Measurements from ENCODE around the gene BTN1A1. TPM values are rescaled to one million over a fixed set of nuclear protein-coding genes. Genes with fewer than 3 reads are reported as not detected.

Gene BTN1A1
- total and polyA plus RNA-seq, 9 of the 15 experiments (the other 6 are each of a cell fraction or from before 2014, with no cell fraction given), result 0.01 to 0.15 (median 0.06) TPM; not detected in 4

GRCh38 chr6:26554697-26555504, 54.8 kb downstream of the BTN1A1 start (continued):
- TF ChIP-seq, protein P1, sequence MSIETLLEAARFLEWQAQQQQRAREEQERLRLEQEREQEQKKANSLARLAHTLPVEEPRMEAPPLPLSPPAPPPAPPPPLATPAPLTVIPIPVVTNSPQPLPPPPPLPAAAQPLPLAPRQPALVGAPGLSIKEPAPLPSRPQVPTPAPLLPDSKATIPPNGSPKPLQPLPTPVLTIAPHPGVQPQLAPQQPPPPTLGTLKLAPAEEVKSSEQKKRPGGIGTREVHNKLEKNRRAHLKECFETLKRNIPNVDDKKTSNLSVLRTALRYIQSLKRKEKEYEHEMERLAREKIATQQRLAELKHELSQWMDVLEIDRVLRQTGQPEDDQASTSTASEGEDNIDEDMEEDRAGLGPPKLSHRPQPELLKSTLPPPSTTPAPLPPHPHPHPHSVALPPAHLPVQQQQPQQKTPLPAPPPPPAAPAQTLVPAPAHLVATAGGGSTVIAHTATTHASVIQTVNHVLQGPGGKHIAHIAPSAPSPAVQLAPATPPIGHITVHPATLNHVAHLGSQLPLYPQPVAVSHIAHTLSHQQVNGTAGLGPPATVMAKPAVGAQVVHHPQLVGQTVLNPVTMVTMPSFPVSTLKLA (conservative IDR thresholded peaks at IDR 0.05), result peak; percentile 36 to 55
- TF ChIP-seq LEF1 (IDR thresholded peaks at IDR 0.05), result no peak
- no peak for TF ChIP-seq ELF2 (CRISPR knock-in tag; IDR thresholded peaks at IDR 0.05)
- peak; percentile 32 for TF ChIP-seq BDP1 (IDR thresholded peaks at IDR 0.05; ENCODE audit: insufficient read depth, insufficient read length)
- TF ChIP-seq SMAD4 (CRISPR knock-in tag; conservative IDR thresholded peaks at IDR 0.05), result no peak
- TF ChIP-seq KLF6 (CRISPR knock-in tag; IDR thresholded peaks at IDR 0.05; ENCODE audit: borderline replicate concordance), result no peak
- TF ChIP-seq PHF20 (IDR thresholded peaks at IDR 0.05; ENCODE audit: partially characterized antibody), result no peak
- no peak for TF ChIP-seq POLR2A (conservative IDR thresholded peaks at IDR 0.05)
- TF ChIP-seq, protein P2, sequence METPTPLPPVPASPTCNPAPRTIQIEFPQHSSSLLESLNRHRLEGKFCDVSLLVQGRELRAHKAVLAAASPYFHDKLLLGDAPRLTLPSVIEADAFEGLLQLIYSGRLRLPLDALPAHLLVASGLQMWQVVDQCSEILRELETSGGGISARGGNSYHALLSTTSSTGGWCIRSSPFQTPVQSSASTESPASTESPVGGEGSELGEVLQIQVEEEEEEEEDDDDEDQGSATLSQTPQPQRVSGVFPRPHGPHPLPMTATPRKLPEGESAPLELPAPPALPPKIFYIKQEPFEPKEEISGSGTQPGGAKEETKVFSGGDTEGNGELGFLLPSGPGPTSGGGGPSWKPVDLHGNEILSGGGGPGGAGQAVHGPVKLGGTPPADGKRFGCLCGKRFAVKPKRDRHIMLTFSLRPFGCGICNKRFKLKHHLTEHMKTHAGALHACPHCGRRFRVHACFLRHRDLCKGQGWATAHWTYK (CRISPR knock-in tag; IDR thresholded peaks at IDR 0.05), result no peak
- peak; percentile 61 to 70; a peak in 2 of 4 replicates for TF ChIP-seq ARNT (IDR thresholded peaks at IDR 0.05)
- TF ChIP-seq ZNF584 (CRISPR knock-in tag; IDR thresholded peaks at IDR 0.05; ENCODE audit: low read depth), result no peak
- no peak for TF ChIP-seq E2F3 (CRISPR knock-in tag; IDR thresholded peaks at IDR 0.05)
- TF ChIP-seq, protein P3, sequence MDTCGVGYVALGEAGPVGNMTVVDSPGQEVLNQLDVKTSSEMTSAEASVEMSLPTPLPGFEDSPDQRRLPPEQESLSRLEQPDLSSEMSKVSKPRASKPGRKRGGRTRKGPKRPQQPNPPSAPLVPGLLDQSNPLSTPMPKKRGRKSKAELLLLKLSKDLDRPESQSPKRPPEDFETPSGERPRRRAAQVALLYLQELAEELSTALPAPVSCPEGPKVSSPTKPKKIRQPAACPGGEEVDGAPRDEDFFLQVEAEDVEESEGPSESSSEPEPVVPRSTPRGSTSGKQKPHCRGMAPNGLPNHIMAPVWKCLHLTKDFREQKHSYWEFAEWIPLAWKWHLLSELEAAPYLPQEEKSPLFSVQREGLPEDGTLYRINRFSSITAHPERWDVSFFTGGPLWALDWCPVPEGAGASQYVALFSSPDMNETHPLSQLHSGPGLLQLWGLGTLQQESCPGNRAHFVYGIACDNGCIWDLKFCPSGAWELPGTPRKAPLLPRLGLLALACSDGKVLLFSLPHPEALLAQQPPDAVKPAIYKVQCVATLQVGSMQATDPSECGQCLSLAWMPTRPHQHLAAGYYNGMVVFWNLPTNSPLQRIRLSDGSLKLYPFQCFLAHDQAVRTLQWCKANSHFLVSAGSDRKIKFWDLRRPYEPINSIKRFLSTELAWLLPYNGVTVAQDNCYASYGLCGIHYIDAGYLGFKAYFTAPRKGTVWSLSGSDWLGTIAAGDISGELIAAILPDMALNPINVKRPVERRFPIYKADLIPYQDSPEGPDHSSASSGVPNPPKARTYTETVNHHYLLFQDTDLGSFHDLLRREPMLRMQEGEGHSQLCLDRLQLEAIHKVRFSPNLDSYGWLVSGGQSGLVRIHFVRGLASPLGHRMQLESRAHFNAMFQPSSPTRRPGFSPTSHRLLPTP (IDR thresholded peaks at IDR 0.05; ENCODE audit: borderline replicate concordance, extremely low read depth, insufficient read length), result peak; percentile 94
- TF ChIP-seq NFRKB (IDR thresholded peaks at IDR 0.05; ENCODE audit: low read depth), result no peak
- no peak for TF ChIP-seq HNRNPH1 (optimal IDR thresholded peaks at IDR 0.05; ENCODE audit: low read depth, low read length)
- TF ChIP-seq ATF2 (CRISPR knock-in tag; IDR thresholded peaks at IDR 0.05), result no peak
- TF ChIP-seq ZNF12 (CRISPR knock-in tag; IDR thresholded peaks at IDR 0.05), result no peak
- TF ChIP-seq TCFL5 (CRISPR knock-in tag; conservative IDR thresholded peaks at IDR 0.05), result no peak
